ENCODE measurements around the gene OR1F1.
"Not testable (repeated sequence)": the region's sequence is repeated elsewhere in the genome, so short reads cannot be mapped to it uniquely, and the experiment has no call there.

OR1F1 gene

GRCh38 chr16:3187798-3188674 is at the start of gene OR1F1:
Gene OR1F1 (plus strand): TSS chr16:3188204.
- peak; percentile 41 for DNase-seq

- no peak for DNase-seq
These were observed 49.7 kb upstream of the OR1F1 start for GRCh38 chr16:3138342-3138741.

- DNase-seq: no peak
These were observed 49.1 kb upstream of the OR1F1 start for GRCh38 chr16:3138823-3139426.

- not testable (repeated sequence) for DNase-seq
These were observed 48.4 kb upstream of the OR1F1 start for GRCh38 chr16:3139561-3139960.

- DNase-seq: no peak
These were observed 47.2 kb upstream of the OR1F1 start for GRCh38 chr16:3140603-3141427.

GRCh38 chr16:3141781-3142311 is 46.2 kb upstream of the OR1F1 start:
- no peak for DNase-seq

- DNase-seq: no peak
These were observed 45.7 kb upstream of the OR1F1 start for GRCh38 chr16:3142327-3142726.

GRCh38 chr16:3142770-3143169 is 45.2 kb upstream of the OR1F1 start:
- no peak for DNase-seq

- DNase-seq: no peak
These were observed 44.8 kb upstream of the OR1F1 start for GRCh38 chr16:3143189-3143588.

- DNase-seq: no peak
These were observed 44.2 kb upstream of the OR1F1 start for GRCh38 chr16:3143598-3144320.

- no peak for DNase-seq
These were observed 43.6 kb upstream of the OR1F1 start for GRCh38 chr16:3144321-3144983.

- no peak for DNase-seq
These were observed 42.9 kb upstream of the OR1F1 start for GRCh38 chr16:3145151-3145550.

GRCh38 chr16:3145660-3146059 is 42.3 kb upstream of the OR1F1 start:
- no peak for DNase-seq

GRCh38 chr16:3147046-3147756 is 40.8 kb upstream of the OR1F1 start:
- DNase-seq: no peak

GRCh38 chr16:3147757-3148104 is 40.3 kb upstream of the OR1F1 start:
- no peak for DNase-seq

- DNase-seq: no peak
These were observed 39.5 kb upstream of the OR1F1 start for GRCh38 chr16:3148256-3149192.

GRCh38 chr16:3149193-3149530 is 38.8 kb upstream of the OR1F1 start:
- DNase-seq: no peak

- DNase-seq: peak; percentile 44
These were observed 38.2 kb upstream of the OR1F1 start for GRCh38 chr16:3149630-3150345.

GRCh38 chr16:3150346-3151218 is 37.4 kb upstream of the OR1F1 start:
- DNase-seq: peak; percentile 95

Data from activated gamma-delta T cell treated with Interleukin-2 at 50 U/mL for 16 hours (primary cell).